ENCODE results near the gene TTC22.

The TTC22 gene

GRCh38 chr1:54800041-54800898 lies 853 bp downstream of the TTC22 start (continued):
- TF ChIP-seq ZNF8 (CRISPR knock-in tag; IDR thresholded peaks at IDR 0.05) (no peak), ESRRG (CRISPR knock-in tag; IDR thresholded peaks at IDR 0.05) (no peak), ZNF565 (CRISPR knock-in tag; conservative IDR thresholded peaks at IDR 0.05; ENCODE audit: low read depth) (no peak), OSR1 (CRISPR knock-in tag; IDR thresholded peaks at IDR 0.05) (no peak), GLIS3 (CRISPR knock-in tag; IDR thresholded peaks at IDR 0.05) (no peak)

- no peak for ATAC-seq
Measured at GRCh38 chr1:54798769-54799641, 2.1 kb downstream of the TTC22 start.

GRCh38 chr1:54798206-54798605 lies 2.9 kb downstream of the TTC22 start:
- TF ChIP-seq CSDC2 (CRISPR knock-in tag; IDR thresholded peaks at IDR 0.05): no peak
- no peak for TF ChIP-seq ZNF565 (CRISPR knock-in tag; conservative IDR thresholded peaks at IDR 0.05; ENCODE audit: low read depth)
- ATAC-seq: no peak

More at GRCh38 chr1:54798769-54799641, 2.1 kb downstream of the TTC22 start:
- TF ChIP-seq TOX (CRISPR knock-in tag; IDR thresholded peaks at IDR 0.05; ENCODE audit: borderline replicate concordance) (no peak), CREB5 (CRISPR knock-in tag; IDR thresholded peaks at IDR 0.05; ENCODE audit: low read depth) (no peak), SNAI2 (CRISPR knock-in tag; IDR thresholded peaks at IDR 0.05) (no peak), OSR1 (CRISPR knock-in tag; IDR thresholded peaks at IDR 0.05) (no peak), ARNTL (CRISPR knock-in tag; IDR thresholded peaks at IDR 0.05; ENCODE audit: borderline replicate concordance, low read depth) (no peak), ESRRG (CRISPR knock-in tag; IDR thresholded peaks at IDR 0.05) (no peak), ZNF8 (CRISPR knock-in tag; IDR thresholded peaks at IDR 0.05) (no peak), PATZ1 (CRISPR knock-in tag; IDR thresholded peaks at IDR 0.05; ENCODE audit: borderline replicate concordance) (no peak), ISL1 (CRISPR knock-in tag; IDR thresholded peaks at IDR 0.05) (no peak), TCF4 (CRISPR knock-in tag; IDR thresholded peaks at IDR 0.05; ENCODE audit: borderline replicate concordance) (no peak), ZNF565 (CRISPR knock-in tag; conservative IDR thresholded peaks at IDR 0.05; ENCODE audit: low read depth) (no peak), TSHZ2 (CRISPR knock-in tag; IDR thresholded peaks at IDR 0.05) (no peak), GLIS3 (CRISPR knock-in tag; IDR thresholded peaks at IDR 0.05) (no peak), ZFP3 (CRISPR knock-in tag; IDR thresholded peaks at IDR 0.05) (no peak)

- TF ChIP-seq PATZ1 (CRISPR knock-in tag; IDR thresholded peaks at IDR 0.05; ENCODE audit: borderline replicate concordance): no peak
- no peak for TF ChIP-seq BACH2 (CRISPR knock-in tag; IDR thresholded peaks at IDR 0.05; ENCODE audit: borderline replicate concordance)
- TF ChIP-seq CSRNP3 (CRISPR knock-in tag; IDR thresholded peaks at IDR 0.05): no peak
- TF ChIP-seq OSR1 (CRISPR knock-in tag; IDR thresholded peaks at IDR 0.05): no peak
Measured at GRCh38 chr1:54796902-54797301, 4.2 kb downstream of the TTC22 start.

More at GRCh38 chr1:54796902-54797301, 4.2 kb downstream of the TTC22 start:
- ATAC-seq: no peak
